PFSK-1 (cell line): ENCODE measurements around the gene FGFR2.

ENCODE experiments used
- FOXP2 ChIP-seq: optimal IDR thresholded peaks from 2 replicates; pipeline ENCODE3; 2011; ENCODE audit warnings: borderline replicate concordance, control low read depth, inconsistent platforms; ENCODE audit not compliant: insufficient read depth; ENCODE audit errors: extremely low read length, extremely low read depth
- POLR2AphosphoS5 ChIP-seq: IDR thresholded peaks from 2 replicates; pipeline ENCODE4 v1.6.1; 2012; ENCODE audit warnings: low read depth, mild to moderate bottlenecking, control low read depth, low read length, moderate library complexity
- SIN3A ChIP-seq: IDR thresholded peaks from 2 replicates; pipeline ENCODE4 v1.6.1; 2012; ENCODE audit warnings: mild to moderate bottlenecking, low read length, moderate library complexity, borderline replicate concordance; ENCODE audit not compliant: insufficient read depth
- TAF1 ChIP-seq: IDR thresholded peaks from 2 replicates; pipeline ENCODE4 v1.6.1; 2012; ENCODE audit warnings: low read length, control low read depth, borderline replicate concordance; ENCODE audit not compliant: insufficient read depth
- TF ChIP-seq, protein P1 (sequence below), 2 experiments: IDR thresholded peaks; 2 replicates each; pipeline versions ENCODE4 v1.6.1 to v1.8.0; 2011 to 2012; ENCODE audit warnings: low read depth in 2 of 2, low read length in 2 of 2, control low read depth in 1 of 2, inconsistent platforms in 1 of 2, mild to moderate bottlenecking in 1 of 2, moderate library complexity in 1 of 2; ENCODE audit not compliant: insufficient read depth in 1 of 2

FGFR2 gene

GRCh38 chr10:121495719-121496118 is 102.5 kb downstream of the FGFR2 start:
- TF ChIP-seq, protein P1, sequence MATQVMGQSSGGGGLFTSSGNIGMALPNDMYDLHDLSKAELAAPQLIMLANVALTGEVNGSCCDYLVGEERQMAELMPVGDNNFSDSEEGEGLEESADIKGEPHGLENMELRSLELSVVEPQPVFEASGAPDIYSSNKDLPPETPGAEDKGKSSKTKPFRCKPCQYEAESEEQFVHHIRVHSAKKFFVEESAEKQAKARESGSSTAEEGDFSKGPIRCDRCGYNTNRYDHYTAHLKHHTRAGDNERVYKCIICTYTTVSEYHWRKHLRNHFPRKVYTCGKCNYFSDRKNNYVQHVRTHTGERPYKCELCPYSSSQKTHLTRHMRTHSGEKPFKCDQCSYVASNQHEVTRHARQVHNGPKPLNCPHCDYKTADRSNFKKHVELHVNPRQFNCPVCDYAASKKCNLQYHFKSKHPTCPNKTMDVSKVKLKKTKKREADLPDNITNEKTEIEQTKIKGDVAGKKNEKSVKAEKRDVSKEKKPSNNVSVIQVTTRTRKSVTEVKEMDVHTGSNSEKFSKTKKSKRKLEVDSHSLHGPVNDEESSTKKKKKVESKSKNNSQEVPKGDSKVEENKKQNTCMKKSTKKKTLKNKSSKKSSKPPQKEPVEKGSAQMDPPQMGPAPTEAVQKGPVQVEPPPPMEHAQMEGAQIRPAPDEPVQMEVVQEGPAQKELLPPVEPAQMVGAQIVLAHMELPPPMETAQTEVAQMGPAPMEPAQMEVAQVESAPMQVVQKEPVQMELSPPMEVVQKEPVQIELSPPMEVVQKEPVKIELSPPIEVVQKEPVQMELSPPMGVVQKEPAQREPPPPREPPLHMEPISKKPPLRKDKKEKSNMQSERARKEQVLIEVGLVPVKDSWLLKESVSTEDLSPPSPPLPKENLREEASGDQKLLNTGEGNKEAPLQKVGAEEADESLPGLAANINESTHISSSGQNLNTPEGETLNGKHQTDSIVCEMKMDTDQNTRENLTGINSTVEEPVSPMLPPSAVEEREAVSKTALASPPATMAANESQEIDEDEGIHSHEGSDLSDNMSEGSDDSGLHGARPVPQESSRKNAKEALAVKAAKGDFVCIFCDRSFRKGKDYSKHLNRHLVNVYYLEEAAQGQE (IDR thresholded peaks at IDR 0.05; ENCODE audit: insufficient read depth in 1 of 2, low read depth in 2 of 2, low read length in 2 of 2): no peak
- TF ChIP-seq SIN3A (no peak), POLR2AphosphoS5 (no peak), TAF1 (no peak)

DNA sequence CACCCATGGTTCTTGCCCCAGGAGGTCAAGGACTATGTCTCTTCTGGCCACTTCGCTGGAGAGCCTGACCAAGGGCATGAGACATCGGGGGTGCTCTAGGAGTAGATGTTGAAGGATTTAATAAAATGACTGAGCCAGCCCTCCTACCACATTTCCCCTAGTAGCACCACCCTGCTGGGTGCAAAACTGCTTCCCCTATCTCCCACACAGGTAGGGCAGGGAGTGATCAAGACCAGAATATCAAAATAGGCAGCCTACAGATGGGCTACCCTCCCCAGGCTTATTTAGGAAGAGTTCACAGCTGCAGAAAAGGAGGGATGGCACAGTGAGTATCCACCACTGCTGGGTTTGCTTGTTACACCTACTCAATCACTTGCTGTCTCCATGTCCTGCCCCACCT is 103.9 kb downstream of the FGFR2 start:
- TF ChIP-seq SIN3A (no peak), FOXP2 (no peak), TAF1 (no peak), POLR2AphosphoS5 (no peak)
- TF ChIP-seq, protein P1 (IDR thresholded peaks at IDR 0.05; ENCODE audit: insufficient read depth in 1 of 2, low read depth in 2 of 2, low read length in 2 of 2): no peak

DNA sequence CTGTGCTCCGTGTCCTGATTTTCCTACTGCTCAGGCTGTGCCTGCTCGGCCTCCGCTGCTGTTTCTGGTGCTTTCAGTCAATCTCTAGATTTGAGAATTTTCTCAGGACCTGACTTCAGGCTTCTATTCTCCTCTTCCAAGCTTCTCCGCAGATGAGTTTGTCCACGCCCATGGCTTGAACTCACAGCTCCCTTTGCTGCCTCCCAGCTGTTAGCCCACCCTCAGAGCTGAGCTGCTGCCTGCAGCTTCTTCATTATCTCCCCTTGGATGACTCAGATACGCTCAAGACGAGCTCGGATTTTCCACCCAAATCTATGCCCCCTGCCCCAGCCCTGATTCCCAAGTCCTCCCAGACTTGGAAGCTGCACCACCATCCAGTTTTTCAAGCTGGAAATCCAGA is 104.7 kb downstream of the FGFR2 start:
- TF ChIP-seq, protein P1 (IDR thresholded peaks at IDR 0.05; ENCODE audit: insufficient read depth in 1 of 2, low read depth in 2 of 2, low read length in 2 of 2): no peak
- TF ChIP-seq SIN3A: no peak
- TF ChIP-seq FOXP2: no peak
- TF ChIP-seq POLR2AphosphoS5: no peak
- TF ChIP-seq TAF1: no peak

DNA sequence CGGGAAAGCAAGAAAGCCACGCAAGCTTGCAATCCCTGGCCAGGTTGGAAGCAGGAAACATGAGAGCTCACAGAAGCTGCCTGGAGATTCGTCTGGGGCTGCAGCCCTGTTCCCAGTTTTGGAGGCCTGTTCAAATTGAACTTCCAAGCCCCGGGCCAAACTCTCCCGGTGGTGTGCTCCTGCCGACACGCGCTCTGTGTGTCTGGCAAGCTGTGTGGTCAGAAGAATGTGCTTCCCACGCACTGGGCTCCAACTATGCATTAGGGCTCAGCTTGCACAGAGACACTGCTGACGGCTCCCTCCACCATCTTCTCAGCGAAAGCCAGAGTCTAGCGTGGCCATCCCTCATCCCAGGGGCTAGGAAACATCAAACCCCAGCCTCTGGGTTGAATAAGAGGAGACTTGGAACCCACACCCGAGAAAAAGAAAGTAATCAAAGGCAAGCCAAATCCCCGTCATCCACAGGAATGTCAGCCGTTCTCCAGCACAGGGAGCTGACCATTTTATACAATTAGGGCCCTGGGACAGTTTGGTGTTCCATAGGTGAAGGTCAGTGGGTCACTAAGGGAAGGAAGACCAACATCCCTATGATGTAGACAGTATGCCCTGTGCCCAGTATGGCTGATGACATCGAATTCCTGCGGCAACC is 107.2 kb downstream of the FGFR2 start:
- no peak for TF ChIP-seq SIN3A
- TF ChIP-seq, protein P1 (IDR thresholded peaks at IDR 0.05; ENCODE audit: insufficient read depth in 1 of 2, low read depth in 2 of 2, low read length in 2 of 2): no peak

GRCh38 chr10:121485436-121486139 is 112.7 kb downstream of the FGFR2 start:
- no peak for TF ChIP-seq SIN3A
- TF ChIP-seq, protein P1 (IDR thresholded peaks at IDR 0.05; ENCODE audit: insufficient read depth in 1 of 2, low read depth in 2 of 2, low read length in 2 of 2): no peak
- TF ChIP-seq POLR2AphosphoS5: no peak
- no peak for TF ChIP-seq FOXP2
- TF ChIP-seq TAF1: no peak
